HepG2 (cell line): Measurements from ENCODE around the gene SETD1A. TPM values are rescaled to one million over a fixed set of nuclear protein-coding genes. Genes with fewer than 3 reads are reported as not detected.

Experiments used
- FOXK1 ChIP-seq: sonication (generic); formaldehyde crosslinking; IDR thresholded peaks from 2 replicates; pipeline ENCODE4 v1.4.0; 2020; ENCODE audit warnings: low read depth, missing genetic modification reagents, borderline replicate concordance
- HOXA9 ChIP-seq: sonication (generic); formaldehyde crosslinking; IDR thresholded peaks from 2 replicates; pipeline ENCODE4 v1.8.1; 2022; ENCODE audit warnings: missing genetic modification reagents, mild to moderate bottlenecking, moderate library complexity, borderline replicate concordance
- KAT7 ChIP-seq: IDR thresholded peaks from 2 replicates; pipeline ENCODE4 v1.6.1; 2018; ENCODE audit warnings: borderline replicate concordance, missing compliant biosample characterization
- KDM2A ChIP-seq: sonication (generic); formaldehyde crosslinking; IDR thresholded peaks from 2 replicates; pipeline ENCODE4 v1.4.0; 2020; ENCODE audit warnings: low read depth, missing genetic modification reagents, borderline replicate concordance
- POLR2A ChIP-seq, 2 experiments: IDR thresholded peaks; 2 replicates each; pipeline ENCODE4 v1.6.1; 2011; ENCODE audit warnings: low read depth in 2 of 2, low read length in 2 of 2, mild to moderate bottlenecking in 1 of 2, moderate library complexity in 1 of 2; ENCODE audit not compliant: insufficient read depth in 1 of 2
- SMYD3 ChIP-seq: sonication (generic); formaldehyde crosslinking; IDR thresholded peaks from 2 replicates; pipeline ENCODE4 v1.8.1; 2023; ENCODE audit warnings: mild to moderate bottlenecking, missing genetic modification reagents
- STAT5B ChIP-seq: sonication (generic); formaldehyde crosslinking; IDR thresholded peaks from 2 replicates; pipeline ENCODE4 v1.4.0; 2020; ENCODE audit warnings: missing genetic modification reagents
- TGIF2 ChIP-seq: IDR thresholded peaks from 2 replicates; pipeline ENCODE4 v1.6.1; 2016; ENCODE audit warnings: control low read depth, missing compliant biosample characterization
- ZBTB4 ChIP-seq: sonication (generic); formaldehyde crosslinking; IDR thresholded peaks from 2 replicates; pipeline ENCODE4 v1.4.0; 2020; ENCODE audit warnings: missing genetic modification reagents, mild to moderate bottlenecking, borderline replicate concordance
- ZNF225 ChIP-seq: sonication (generic); formaldehyde crosslinking; IDR thresholded peaks from 2 replicates; pipeline ENCODE4 v1.4.0; 2020; ENCODE audit warnings: mild to moderate bottlenecking, missing genetic modification reagents
- ZNF431 ChIP-seq: sonication (generic); formaldehyde crosslinking; IDR thresholded peaks from 2 replicates; pipeline ENCODE4 v1.9.0; 2022; ENCODE audit warnings: missing genetic modification reagents, low read depth, mild to moderate bottlenecking, borderline replicate concordance
- ZNF468 ChIP-seq: sonication (generic); formaldehyde crosslinking; IDR thresholded peaks from 2 replicates; pipeline ENCODE4 v1.8.0; 2022; ENCODE audit warnings: mild to moderate bottlenecking, moderate library complexity, missing genetic modification reagents
- ZNF572 ChIP-seq: sonication (generic); formaldehyde crosslinking; IDR thresholded peaks from 2 replicates; pipeline ENCODE4 v1.5.1; 2020; ENCODE audit warnings: mild to moderate bottlenecking, missing genetic modification reagents
- ZNF709 ChIP-seq: sonication (generic); formaldehyde crosslinking; IDR thresholded peaks from 2 replicates; pipeline ENCODE4 v1.5.0; 2020; ENCODE audit warnings: mild to moderate bottlenecking, missing genetic modification reagents
- ZNF75D ChIP-seq: sonication (generic); formaldehyde crosslinking; IDR thresholded peaks from 2 replicates; pipeline ENCODE4 v1.8.1; 2023; ENCODE audit warnings: missing genetic modification reagents, mild to moderate bottlenecking, borderline replicate concordance
- polyA plus RNA-seq, 8 experiments: library from polyadenylated mRNA; depleted of rRNA in 3 of 8; stranded (reverse) in 7 of 8; unstranded in 1 of 8; fragments of >200 nt; fragmentation: Illumina TruSeq in 4 of 8; extraction: Trizol in 4 of 8; gene quantifications; 2 replicates each; pipeline versions ENCODE4 v1.2.1 to v1.2.3, GENCODE V29; 2011 to 2016; ENCODE audit warnings: low read depth in 4 of 8, missing spikeins in 1 of 8, mixed read lengths in 1 of 8; ENCODE audit not compliant: insufficient read depth in 1 of 8
- total RNA-seq, 5 experiments: library from RNA; depleted of rRNA; stranded (reverse); fragments of >200 nt; fragmentation: Illumina TruSeq; extraction: Trizol; gene quantifications; 2 replicates each; pipeline ENCODE4 v1.2.3, GENCODE V29; 2016; ENCODE audit warnings: low read depth in 1 of 5
- TF ChIP-seq, protein P1 (sequence below): sonication (generic); formaldehyde crosslinking; IDR thresholded peaks from 2 replicates; pipeline ENCODE4 v1.5.0; 2020; ENCODE audit warnings: mild to moderate bottlenecking, missing genetic modification reagents, borderline replicate concordance
- TF ChIP-seq, protein P2 (sequence below): sonication (generic); formaldehyde crosslinking; IDR thresholded peaks from 2 replicates; pipeline ENCODE4 v1.4.0; 2020; ENCODE audit warnings: missing genetic modification reagents, low read depth, mild to moderate bottlenecking, borderline replicate concordance

Gene SETD1A
- total and polyA plus RNA-seq, 2 of the 13 experiments (the other 11 are each of a cell fraction or from before 2014, with no cell fraction given) = 3.8 to 5.6 TPM

DNA sequence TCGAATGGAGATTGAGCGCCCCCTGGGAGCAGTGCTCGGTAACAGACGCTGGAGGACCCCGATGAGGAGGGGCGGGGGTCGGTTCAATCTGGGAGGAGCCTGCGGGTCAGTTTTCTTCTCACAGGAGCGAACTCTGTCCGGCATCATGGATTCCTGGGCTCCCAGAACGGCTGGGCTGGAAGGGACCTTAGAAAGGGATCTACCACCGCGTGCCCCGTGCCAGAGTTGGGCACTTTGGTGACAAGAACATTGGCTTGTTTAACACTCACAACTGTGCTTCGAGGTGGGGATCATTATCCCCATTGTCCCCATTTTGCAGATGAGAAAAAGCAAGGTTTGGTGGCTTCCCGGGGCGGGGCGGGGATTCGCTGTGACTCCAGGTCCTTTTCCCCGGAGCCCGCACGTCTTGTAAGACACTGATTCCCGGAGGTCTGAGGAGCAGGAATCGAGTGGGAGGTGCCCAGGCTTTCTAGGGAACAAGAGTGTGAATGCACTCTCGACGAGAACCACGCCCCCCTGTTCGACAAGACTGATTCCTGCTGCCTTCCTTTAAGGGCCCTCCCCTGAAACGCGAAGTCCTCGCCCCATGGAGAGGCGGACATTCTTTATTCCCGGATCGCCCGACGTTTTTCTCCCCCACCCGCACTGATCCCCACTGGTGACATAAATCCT is 35.7 kb upstream of the SETD1A start (continued):
- TF ChIP-seq KAT7 (CRISPR knock-in tag) (0 out of 2 replicates have a peak, but pooled peaks have one; percentile 21), ZNF709 (CRISPR knock-in tag) (peak; percentile 79; the same call in 1 of the 2 replicates), STAT5B (CRISPR knock-in tag) (0 out of 2 replicates have a peak, but pooled peaks have one; percentile 8), POLR2A (IDR thresholded peaks at IDR 0.05; ENCODE audit: insufficient read depth in 1 of 2, low read depth in 2 of 2, low read length in 2 of 2) (peak in 1 of 2 experiments; percentile 62; a peak in 2 of 4 replicates), HOXA9 (CRISPR knock-in tag) (no peak), ZNF468 (CRISPR knock-in tag) (no peak), ZNF75D (CRISPR knock-in tag) (no peak), ZNF572 (CRISPR knock-in tag) (peak; percentile 84), ZNF225 (CRISPR knock-in tag) (peak; percentile 48), SMYD3 (CRISPR knock-in tag) (no peak), ZNF431 (CRISPR knock-in tag) (no peak), FOXK1 (peak; percentile 72), TGIF2 (CRISPR knock-in tag) (no peak), KDM2A (CRISPR knock-in tag) (peak; percentile 77), ZBTB4 (CRISPR knock-in tag) (peak; percentile 82; the same call in 1 of the 2 replicates)
- TF ChIP-seq, protein P1, sequence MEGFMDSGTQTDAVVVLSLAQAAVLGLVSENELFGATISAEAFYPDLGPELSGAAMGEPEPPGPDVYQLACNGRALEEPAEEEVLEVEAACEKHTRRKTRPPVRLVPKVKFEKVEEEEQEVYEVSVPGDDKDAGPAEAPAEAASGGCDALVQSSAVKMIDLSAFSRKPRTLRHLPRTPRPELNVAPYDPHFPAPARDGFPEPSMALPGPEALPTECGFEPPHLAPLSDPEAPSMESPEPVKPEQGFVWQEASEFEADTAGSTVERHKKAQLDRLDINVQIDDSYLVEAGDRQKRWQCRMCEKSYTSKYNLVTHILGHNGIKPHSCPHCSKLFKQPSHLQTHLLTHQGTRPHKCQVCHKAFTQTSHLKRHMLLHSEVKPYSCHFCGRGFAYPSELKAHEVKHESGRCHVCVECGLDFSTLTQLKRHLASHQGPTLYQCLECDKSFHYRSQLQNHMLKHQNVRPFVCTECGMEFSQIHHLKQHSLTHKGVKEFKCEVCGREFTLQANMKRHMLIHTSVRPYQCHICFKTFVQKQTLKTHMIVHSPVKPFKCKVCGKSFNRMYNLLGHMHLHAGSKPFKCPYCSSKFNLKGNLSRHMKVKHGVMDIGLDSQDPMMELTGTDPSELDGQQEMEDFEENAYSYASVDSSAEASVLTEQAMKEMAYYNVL (CRISPR knock-in tag) = peak; percentile 5; the same call in 1 of the 2 replicates
- TF ChIP-seq, protein P2, sequence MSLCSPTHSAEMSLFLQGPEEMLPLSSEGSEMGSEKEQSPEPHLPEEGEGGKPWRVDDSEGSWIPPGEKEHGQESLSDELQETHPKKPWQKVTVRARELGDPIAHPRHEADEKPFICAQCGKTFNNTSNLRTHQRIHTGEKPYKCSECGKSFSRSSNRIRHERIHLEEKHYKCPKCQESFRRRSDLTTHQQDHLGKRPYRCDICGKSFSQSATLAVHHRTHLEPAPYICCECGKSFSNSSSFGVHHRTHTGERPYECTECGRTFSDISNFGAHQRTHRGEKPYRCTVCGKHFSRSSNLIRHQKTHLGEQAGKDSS (CRISPR knock-in tag) = peak; percentile 64; the same call in 1 of the 2 replicates
